IMR-90 (cell line): Measurements from ENCODE around the gene RFK. TPM values are rescaled to one million over a fixed set of nuclear protein-coding genes. Genes with fewer than 3 reads are reported as not detected.

ENCODE experiments used
- ATAC-seq: fragments of 200-7000 bp; cut with Tn5 transposase; 2 replicates; pipeline ENCODE4 v1.9.1; 2020; ENCODE audit warnings: low read depth, mild to moderate bottlenecking, moderate library complexity
- BruUV-seq: library from RNA; stranded (reverse); fragments of 400-500 nt; replicated peaks from 2 replicates; lab custom pipeline; 2021; lab: Mats Ljungman, UMichigan
- CTCF ChIA-PET: fragments of 300-600 bp; formaldehyde crosslinking; extraction: SDS; loops from one replicate; lab custom pipeline; 2021; ENCODE audit warnings: antibody characterized with exemption; lab: Yijun Ruan, JAX
- POLR2A ChIA-PET: fragments of 300-600 bp; sonication (Branson Sonifier 250); formaldehyde crosslinking; loops from one replicate; lab custom pipeline; 2022; ENCODE audit warnings: antibody characterized with exemption; ENCODE audit not compliant: unreplicated experiment; lab: Charles Lee
- DNase-seq: peaks from one replicate; pipeline ENCODE4 v3.0.0; 2013
- H2AFZ ChIP-seq: replicated peaks from 2 replicates; pipeline ENCODE3; 2013; ENCODE audit warnings: low read length, mild to moderate bottlenecking; ENCODE audit not compliant: poor library complexity
- H2AK5ac ChIP-seq: 2 replicates; pipeline ENCODE4 v1.6.1; 2013; ENCODE audit warnings: low read depth, low read length, inconsistent platforms
- H2AK9ac ChIP-seq: replicated peaks from 2 replicates; pipeline ENCODE3; 2013; ENCODE audit warnings: mild to moderate bottlenecking, low read depth, low read length, moderate library complexity; ENCODE audit not compliant: poor library complexity
- H2BK120ac ChIP-seq: 2 replicates; pipeline ENCODE4 v1.6.1; 2013; ENCODE audit warnings: low read depth, low read length, inconsistent platforms
- H2BK15ac ChIP-seq: 3 replicates; pipeline ENCODE4 v1.6.1; 2013; ENCODE audit warnings: low read depth, low read length, inconsistent platforms
- H2BK20ac ChIP-seq: 2 replicates; pipeline ENCODE4 v1.6.1; 2013; ENCODE audit warnings: low read depth, mild to moderate bottlenecking, inconsistent platforms, low read length, moderate library complexity
- H2BK5ac ChIP-seq: 2 replicates; pipeline ENCODE4 v1.6.1; 2013; ENCODE audit warnings: mild to moderate bottlenecking, low read depth, low read length, inconsistent platforms; ENCODE audit not compliant: poor library complexity, severe bottlenecking
- H3K14ac ChIP-seq: replicated peaks from 2 replicates; pipeline ENCODE4 v1.6.1; 2013; ENCODE audit warnings: low read depth, low read length, inconsistent platforms
- H3K18ac ChIP-seq: 2 replicates; pipeline ENCODE4 v1.6.1; 2013; ENCODE audit warnings: low read depth, low read length, control low read depth
- H3K23ac ChIP-seq: 2 replicates; pipeline ENCODE4 v1.6.1; 2013; ENCODE audit warnings: low read depth, low read length, inconsistent platforms
- H3K27ac ChIP-seq: 2 replicates; pipeline ENCODE4 v1.5.1; 2013; ENCODE audit warnings: mild to moderate bottlenecking, control low read depth, low read length; ENCODE audit not compliant: insufficient read depth
- H3K27me3 ChIP-seq: 2 replicates; pipeline ENCODE4 v1.6.1; 2013; ENCODE audit warnings: low read length; ENCODE audit not compliant: control insufficient read depth, insufficient read depth
- H3K36me3 ChIP-seq: 2 replicates; pipeline ENCODE4 v1.6.1; 2013; ENCODE audit warnings: low read length, mixed read lengths; ENCODE audit not compliant: control insufficient read depth, insufficient read depth
- H3K4ac ChIP-seq: 2 replicates; pipeline ENCODE4 v1.6.1; 2013; ENCODE audit warnings: low read depth, low read length, inconsistent platforms
- H3K4me1 ChIP-seq: 2 replicates; pipeline ENCODE4 v1.6.1; 2013; ENCODE audit warnings: low read length, mixed read lengths; ENCODE audit not compliant: control insufficient read depth, insufficient read depth
- H3K4me2 ChIP-seq: 2 replicates; pipeline ENCODE4 v1.6.1; 2013; ENCODE audit warnings: low read depth, mild to moderate bottlenecking, control low read depth, low read length, moderate library complexity
- H3K4me3 ChIP-seq: 2 replicates; pipeline ENCODE4 v1.5.1; 2013; ENCODE audit warnings: low read depth, mild to moderate bottlenecking, control low read depth, low read length, moderate library complexity; ENCODE audit not compliant: insufficient read depth
- H3K56ac ChIP-seq: 2 replicates; pipeline ENCODE4 v1.6.1; 2013; ENCODE audit warnings: low read length, inconsistent platforms; ENCODE audit not compliant: insufficient read depth; ENCODE audit errors: extremely low read depth
- H3K79me1 ChIP-seq, 2 experiments: 2 replicates each; pipeline ENCODE4 v1.6.1; 2013; ENCODE audit warnings: low read length in 2 of 2, inconsistent platforms in 1 of 2, low read depth in 1 of 2
- H3K9ac ChIP-seq: 2 replicates; pipeline ENCODE4 v1.6.1; 2013; ENCODE audit warnings: low read depth, low read length, control low read depth
- H3K9me1 ChIP-seq: 2 replicates; pipeline ENCODE4 v1.6.1; 2013; ENCODE audit warnings: low read length, inconsistent platforms; ENCODE audit not compliant: insufficient read depth
- H3K9me3 ChIP-seq: 2 replicates; pipeline ENCODE4 v1.6.1; 2013; ENCODE audit warnings: low read length; ENCODE audit not compliant: control insufficient read depth, insufficient read depth
- H4K20me1 ChIP-seq: 2 replicates; pipeline ENCODE4 v1.6.1; 2013; ENCODE audit warnings: low read length, inconsistent platforms; ENCODE audit not compliant: insufficient read depth
- H4K5ac ChIP-seq: 2 replicates; pipeline ENCODE4 v1.6.1; 2013; ENCODE audit warnings: mild to moderate bottlenecking, low read depth, low read length, control low read depth
- H4K8ac ChIP-seq, 2 experiments: 2 replicates each; pipeline ENCODE4 v1.6.1; 2013; ENCODE audit warnings: low read depth in 2 of 2, low read length in 2 of 2, control low read depth in 1 of 2, inconsistent platforms in 1 of 2
- H4K91ac ChIP-seq: 2 replicates; pipeline ENCODE4 v1.6.1; 2013; ENCODE audit warnings: low read depth, low read length, inconsistent platforms; ENCODE audit not compliant: insufficient read depth
- CEBPB ChIP-seq: IDR thresholded peaks from 2 replicates; pipeline ENCODE4 v1.6.1; 2012; ENCODE audit warnings: low read depth, low read length, improper control_type of control experiment
- CHD1 ChIP-seq: IDR thresholded peaks from 2 replicates; pipeline ENCODE4 v1.6.1; 2012; ENCODE audit warnings: low read depth, low read length, improper control_type of control experiment
- MAZ ChIP-seq: IDR thresholded peaks from 2 replicates; pipeline ENCODE4 v1.6.1; 2012; ENCODE audit warnings: low read depth, mild to moderate bottlenecking, low read length, improper control_type of control experiment, moderate library complexity, borderline replicate concordance
- MXI1 ChIP-seq: IDR thresholded peaks from 2 replicates; pipeline ENCODE4 v1.6.1; 2012; ENCODE audit warnings: low read depth, mild to moderate bottlenecking, low read length, moderate library complexity, borderline replicate concordance
- POLR2A ChIP-seq: IDR thresholded peaks from 2 replicates; pipeline ENCODE4 v1.6.1; 2012; ENCODE audit warnings: mild to moderate bottlenecking, low read depth, low read length
- RCOR1 ChIP-seq: IDR thresholded peaks from 2 replicates; pipeline ENCODE4 v1.6.1; 2012; ENCODE audit warnings: mild to moderate bottlenecking, low read length, improper control_type of control experiment; ENCODE audit not compliant: insufficient replicate concordance
- RFX5 ChIP-seq: IDR thresholded peaks from 2 replicates; pipeline ENCODE4 v1.8.0; 2012; ENCODE audit warnings: low read depth, mild to moderate bottlenecking, low read length, moderate library complexity
- SMC3 ChIP-seq: fragments of 150-350 bp; IDR thresholded peaks from 2 replicates; pipeline ENCODE4 v1.6.1; 2016; ENCODE audit warnings: low read depth, mild to moderate bottlenecking, antibody characterized with exemption, low read length, moderate library complexity
- WGBS, 2 experiments: methylation state at CpG; one replicate each; pipeline versions ENCODE4 v1.1.5 to v1.1.7; 2013; ENCODE audit warnings: missing lambda C conversion rate in 2 of 2; ENCODE audit not compliant: insufficient read length in 1 of 2; ENCODE audit errors: extremely low coverage in 2 of 2; 5-methylcytosine and 5-hydroxymethylcytosine counted together
- dilution Hi-C: fragments of 300-500 bp; cut with HindIII; formaldehyde crosslinking; loops from one replicate; pipeline ENCODE4 v1.14.3; 2018; ENCODE audit warnings: low sequenced_read_pairs; ENCODE audit not compliant: unreplicated experiment
- in situ Hi-C: fragments of 300-500 bp; cut with MboI; formaldehyde crosslinking; loops from 3 replicates; pipeline ENCODE4 v1.14.3; 2019; ENCODE audit warnings: low sequenced_read_pairs, inconsistent platforms, mixed read lengths
- intact Hi-C: fragments of 100-400 bp; cut with micrococcal nuclease; formaldehyde crosslinking; loops from 2 replicates; pipeline ENCODE4 v1.10.0; 2022
- polyA plus RNA-seq, 3 experiments: library from polyadenylated mRNA; depleted of rRNA; stranded (reverse); fragments of >200 nt; gene quantifications; 2 replicates each; pipeline ENCODE4 v1.2.3, GENCODE V29; 2012; ENCODE audit warnings: low replicate concordance in 1 of 3
- total RNA-seq: library from RNA; depleted of rRNA; stranded (reverse); fragments of >200 nt; gene quantifications from 2 replicates; pipeline ENCODE4 v1.2.3, GENCODE V29; 2012
- TF ChIP-seq, protein P1 (sequence below): conservative IDR thresholded peaks from 2 replicates; pipeline ENCODE4 v1.5.1; 2012; ENCODE audit warnings: mild to moderate bottlenecking, low read depth, low read length, improper control_type of control experiment
- TF ChIP-seq, protein P2 (sequence below): fragments of 150-350 bp; IDR thresholded peaks from 2 replicates; pipeline ENCODE4 v1.6.1; 2017; ENCODE audit warnings: mild to moderate bottlenecking, antibody characterized with exemption, low read length, low read depth

Gene RFK
- total and polyA plus RNA-seq, 2 of the 4 experiments (the other 2 are of a cell fraction), result 10.3 to 13.8 TPM

GRCh38 chr9:76425677-76426453 is 31.6 kb upstream of the RFK start:
- intact Hi-C loops (no loop called here), dilution Hi-C loops (no loop called here)
- H3K4me1 ChIP-seq, result no peaks in the 10 kb centered on the region

More at GRCh38 chr9:76425677-76426453, 31.6 kb upstream of the RFK start:
- DNase-seq (no peak), ATAC-seq (no peak)
- no TSS peak for BruUV-seq
- Histone ChIP-seq H3K4me3 (no peak overlapping the region), H3K14ac (no peak overlapping the region), H3K9me3 (no peaks in the 10 kb centered on the region), H2BK5ac (no peak overlapping the region), H3K18ac (no peak overlapping the region), H3K4ac (no peak overlapping the region), H2AFZ (no peak overlapping the region), H4K91ac (no peak overlapping the region), H2AK9ac (no peak overlapping the region), H3K4me2 (no peak overlapping the region), H2BK120ac (no peak overlapping the region), H4K8ac (no peak overlapping the region), H3K9me1 (no peaks in the 10 kb centered on the region), H3K56ac (no peak overlapping the region), H3K79me1 (no peaks in the 10 kb centered on the region), H3K23ac (no peak overlapping the region), H3K9ac (no peak overlapping the region), H4K20me1 (no peaks in the 10 kb centered on the region), H2BK20ac (no peak overlapping the region), H3K36me3 (no peaks in the 10 kb centered on the region), H2BK15ac (no peak overlapping the region), H2AK5ac (no peak overlapping the region), H3K27ac (no peak overlapping the region), H3K27me3 (no peaks in the 10 kb centered on the region), H4K5ac (no peak overlapping the region)
- ChIA-PET CTCF (interaction anchor here (0.5 kb wide), 1 partner anchor 1853 kb away, joined by 7 read pairs; no protein-coding TSS in a partner anchor), POLR2A (no interaction called here)
- in situ Hi-C loops, result no loop called here
- no CpG with 5 or more reads among the region's 8 CpGs for WGBS, 2 experiments
- no peak for TF ChIP-seq CHD1
- TF ChIP-seq, protein P1, sequence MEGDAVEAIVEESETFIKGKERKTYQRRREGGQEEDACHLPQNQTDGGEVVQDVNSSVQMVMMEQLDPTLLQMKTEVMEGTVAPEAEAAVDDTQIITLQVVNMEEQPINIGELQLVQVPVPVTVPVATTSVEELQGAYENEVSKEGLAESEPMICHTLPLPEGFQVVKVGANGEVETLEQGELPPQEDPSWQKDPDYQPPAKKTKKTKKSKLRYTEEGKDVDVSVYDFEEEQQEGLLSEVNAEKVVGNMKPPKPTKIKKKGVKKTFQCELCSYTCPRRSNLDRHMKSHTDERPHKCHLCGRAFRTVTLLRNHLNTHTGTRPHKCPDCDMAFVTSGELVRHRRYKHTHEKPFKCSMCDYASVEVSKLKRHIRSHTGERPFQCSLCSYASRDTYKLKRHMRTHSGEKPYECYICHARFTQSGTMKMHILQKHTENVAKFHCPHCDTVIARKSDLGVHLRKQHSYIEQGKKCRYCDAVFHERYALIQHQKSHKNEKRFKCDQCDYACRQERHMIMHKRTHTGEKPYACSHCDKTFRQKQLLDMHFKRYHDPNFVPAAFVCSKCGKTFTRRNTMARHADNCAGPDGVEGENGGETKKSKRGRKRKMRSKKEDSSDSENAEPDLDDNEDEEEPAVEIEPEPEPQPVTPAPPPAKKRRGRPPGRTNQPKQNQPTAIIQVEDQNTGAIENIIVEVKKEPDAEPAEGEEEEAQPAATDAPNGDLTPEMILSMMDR, result no peak
- TF ChIP-seq RCOR1, result no peak
- no peak for TF ChIP-seq SMC3
- no peak for TF ChIP-seq MAZ
- TF ChIP-seq MXI1, result no peak
- no peak for TF ChIP-seq CEBPB
- no peak for TF ChIP-seq RFX5
- TF ChIP-seq, protein P2, sequence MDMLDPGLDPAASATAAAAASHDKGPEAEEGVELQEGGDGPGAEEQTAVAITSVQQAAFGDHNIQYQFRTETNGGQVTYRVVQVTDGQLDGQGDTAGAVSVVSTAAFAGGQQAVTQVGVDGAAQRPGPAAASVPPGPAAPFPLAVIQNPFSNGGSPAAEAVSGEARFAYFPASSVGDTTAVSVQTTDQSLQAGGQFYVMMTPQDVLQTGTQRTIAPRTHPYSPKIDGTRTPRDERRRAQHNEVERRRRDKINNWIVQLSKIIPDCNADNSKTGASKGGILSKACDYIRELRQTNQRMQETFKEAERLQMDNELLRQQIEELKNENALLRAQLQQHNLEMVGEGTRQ, result no peak
- no peak for TF ChIP-seq POLR2A
